Stimulated activated CD4-positive, alpha-beta T cell treated with anti-CD3 and anti-CD28 coated beads, Interleukin-1b, Interleukin-23, amount 100 ng/mL, for 48 hours (primary cell): Measurements from ENCODE around the gene IL22RA2.
"Not testable (repeated sequence)": the region's sequence is repeated elsewhere in the genome, so short reads cannot be mapped to it uniquely, and the experiment has no call there.

Experiments
- DNase-seq: peaks from one replicate; pipeline ENCODE4 v3.0.0-alpha.2; 2020

Gene IL22RA2, protein sequence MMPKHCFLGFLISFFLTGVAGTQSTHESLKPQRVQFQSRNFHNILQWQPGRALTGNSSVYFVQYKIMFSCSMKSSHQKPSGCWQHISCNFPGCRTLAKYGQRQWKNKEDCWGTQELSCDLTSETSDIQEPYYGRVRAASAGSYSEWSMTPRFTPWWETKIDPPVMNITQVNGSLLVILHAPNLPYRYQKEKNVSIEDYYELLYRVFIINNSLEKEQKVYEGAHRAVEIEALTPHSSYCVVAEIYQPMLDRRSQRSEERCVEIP

DNA sequence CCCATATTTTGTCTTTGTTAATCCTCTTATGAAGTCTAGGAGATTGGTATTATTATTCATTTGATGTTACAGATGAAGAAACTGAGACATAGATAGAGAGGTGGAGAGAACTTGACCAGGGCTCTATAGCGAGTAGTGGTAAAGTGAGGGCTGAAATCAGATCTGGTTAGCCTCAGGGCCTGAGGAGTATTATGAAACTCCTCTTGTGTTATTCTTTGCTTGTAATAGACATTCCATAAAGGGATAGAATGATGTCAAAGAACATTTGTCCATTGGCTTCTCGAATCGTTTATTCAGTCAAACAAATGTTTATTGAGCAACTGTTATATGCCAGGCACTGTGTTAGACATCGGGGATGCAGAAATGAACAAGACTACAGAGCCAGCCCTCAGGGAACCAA, at the start of gene IL22RA2:
TSS of gene IL22RA2 (minus strand) at position 144 of the 400 bp plus-strand sequence. CDS start 11,895 bp downstream, outside the sequence.
- no peak for DNase-seq

DNA sequence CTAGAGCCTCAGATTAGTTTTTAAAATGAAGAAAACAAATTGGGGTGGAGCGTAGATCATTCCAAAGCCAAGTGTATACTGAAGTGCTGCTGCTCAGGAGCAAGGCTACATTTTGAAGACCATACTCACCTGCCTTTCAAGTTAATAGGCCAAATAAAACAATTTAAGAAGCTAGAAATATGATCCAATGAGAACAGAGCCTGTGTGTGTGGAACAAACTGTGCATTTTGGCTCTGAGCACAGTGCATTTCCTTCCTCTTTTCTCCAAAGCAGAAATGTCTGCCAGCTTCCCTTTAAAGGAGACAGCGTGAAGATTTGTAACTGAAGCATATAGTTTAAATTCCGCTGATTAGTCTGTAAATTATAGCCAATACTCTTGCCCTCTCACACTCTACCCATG, 48.9 kb upstream of the IL22RA2 start:
- no peak for DNase-seq

DNA sequence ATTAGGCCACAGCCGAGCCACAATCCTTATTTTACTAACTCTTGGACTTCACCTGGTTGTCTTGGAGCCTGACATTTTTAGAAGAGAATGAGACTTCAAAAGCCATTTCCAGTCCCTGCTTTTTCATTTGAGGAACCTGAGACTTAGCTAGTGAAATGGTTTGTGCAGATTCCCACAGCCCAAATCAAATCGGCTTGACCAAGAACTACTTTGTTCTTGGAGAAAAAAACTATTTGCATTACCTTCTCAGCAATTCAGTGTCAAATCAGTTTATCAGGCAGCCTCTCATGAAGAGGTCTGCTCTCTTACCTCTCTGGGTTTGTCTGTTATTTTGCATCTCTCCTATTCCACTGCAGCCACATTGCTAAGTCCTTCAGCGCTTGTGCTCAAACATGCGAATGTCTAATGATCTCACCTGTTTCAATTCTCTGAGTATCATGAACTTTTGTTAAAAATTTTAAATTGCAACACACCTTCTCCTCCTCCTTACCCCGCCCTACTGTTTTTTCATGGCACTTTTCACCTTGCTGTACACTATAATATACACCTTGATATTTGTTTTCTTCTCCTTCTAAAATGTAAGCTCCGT, 46.3 kb upstream of the IL22RA2 start:
- DNase-seq = no peak

DNA sequence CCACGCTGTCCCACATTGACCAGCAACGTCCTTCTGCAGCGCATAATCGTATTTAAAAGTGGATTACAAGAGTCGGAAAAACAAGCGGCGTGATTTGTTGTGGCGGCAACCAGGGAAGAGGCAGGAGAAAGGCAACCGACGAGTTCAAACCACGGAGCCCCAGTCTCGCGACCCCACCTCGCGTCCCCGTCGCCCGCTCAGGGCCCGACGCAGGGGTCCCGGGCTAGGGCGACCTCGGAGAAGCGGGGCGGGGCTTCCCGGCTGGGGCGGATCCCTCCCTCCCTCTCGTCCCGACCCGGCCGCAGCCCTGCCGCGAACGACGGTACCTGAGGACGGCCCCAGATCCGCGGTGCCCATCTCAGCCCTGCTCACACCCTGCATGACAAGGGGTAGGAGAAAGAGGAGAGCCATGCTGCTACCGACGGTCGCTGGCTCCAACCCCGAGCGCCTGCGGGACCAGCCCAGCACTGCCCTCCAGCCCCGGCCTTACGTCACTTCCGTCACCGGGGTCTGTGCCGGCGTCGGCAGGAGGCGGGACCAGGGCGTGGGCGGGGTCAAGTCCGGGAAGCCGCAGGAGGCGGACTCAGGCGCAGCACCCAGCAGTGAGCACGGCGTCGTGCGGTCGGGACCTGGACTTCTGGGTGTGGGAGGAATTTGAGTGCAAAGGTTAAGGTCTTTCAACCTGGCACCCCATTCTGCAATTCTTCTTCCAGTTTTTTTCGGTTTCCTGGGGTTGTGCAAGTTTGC, 45.6 kb upstream of the IL22RA2 start, which contains the start of gene IFNGR1:
TSS of gene IFNGR1 (minus strand) at position 469 of the 747 bp plus-strand sequence. CDS start at position 411, 58 bp downstream.
- peak; percentile 96 for DNase-seq

DNA sequence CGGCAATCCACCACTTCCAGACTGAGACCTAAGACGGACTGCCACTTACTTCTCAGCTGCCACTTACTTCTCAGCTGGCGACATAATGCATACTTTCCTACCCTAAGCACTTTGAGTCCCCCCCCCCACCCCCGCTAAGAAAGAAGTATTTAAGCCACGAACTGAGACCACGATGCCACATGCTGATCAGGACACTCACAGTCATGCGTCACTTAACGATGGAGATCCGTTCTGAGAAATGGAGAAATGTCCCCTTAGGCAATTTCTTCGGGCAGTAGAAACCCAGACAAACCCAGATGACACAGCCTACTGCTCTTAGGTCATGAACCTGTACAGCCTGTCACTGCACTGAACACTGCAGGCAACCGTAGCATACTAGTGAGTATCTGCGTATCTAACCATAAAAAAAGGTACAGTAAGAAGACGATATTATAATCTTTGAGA, 45.1 kb upstream of the IL22RA2 start:
- DNase-seq = peak; percentile 44

DNA sequence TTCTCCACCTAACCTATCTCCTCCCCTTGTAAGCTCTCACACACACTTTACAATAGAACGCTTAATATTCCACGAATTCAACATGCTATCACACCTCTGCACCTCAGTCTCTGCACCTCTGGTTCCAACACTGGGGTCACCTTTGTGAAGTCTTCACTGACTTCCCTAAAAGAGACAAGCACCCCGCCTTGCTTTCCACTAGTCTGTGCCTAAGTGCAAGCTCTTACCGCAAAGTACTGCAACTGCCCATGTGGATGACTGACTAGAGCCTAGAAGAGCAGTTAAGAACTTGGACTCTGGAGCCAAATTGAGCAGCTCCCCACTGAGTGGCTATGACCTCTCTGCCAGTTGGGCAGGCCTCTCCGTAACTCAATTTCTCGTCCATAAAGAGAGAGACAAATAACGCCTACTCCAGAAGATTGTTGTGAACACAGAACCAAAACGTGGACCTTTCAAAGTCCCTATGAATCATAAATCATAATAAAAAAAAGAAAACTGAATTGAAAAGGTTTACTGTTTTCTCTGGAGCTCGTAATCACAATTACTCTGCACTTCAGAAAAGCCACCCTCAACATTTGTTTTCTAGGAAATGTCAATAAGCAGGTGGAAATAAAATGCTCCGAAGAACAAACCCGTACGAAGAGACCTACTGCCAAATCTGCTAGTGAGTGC, 44.5 kb upstream of the IL22RA2 start:
- DNase-seq = no peak

DNA sequence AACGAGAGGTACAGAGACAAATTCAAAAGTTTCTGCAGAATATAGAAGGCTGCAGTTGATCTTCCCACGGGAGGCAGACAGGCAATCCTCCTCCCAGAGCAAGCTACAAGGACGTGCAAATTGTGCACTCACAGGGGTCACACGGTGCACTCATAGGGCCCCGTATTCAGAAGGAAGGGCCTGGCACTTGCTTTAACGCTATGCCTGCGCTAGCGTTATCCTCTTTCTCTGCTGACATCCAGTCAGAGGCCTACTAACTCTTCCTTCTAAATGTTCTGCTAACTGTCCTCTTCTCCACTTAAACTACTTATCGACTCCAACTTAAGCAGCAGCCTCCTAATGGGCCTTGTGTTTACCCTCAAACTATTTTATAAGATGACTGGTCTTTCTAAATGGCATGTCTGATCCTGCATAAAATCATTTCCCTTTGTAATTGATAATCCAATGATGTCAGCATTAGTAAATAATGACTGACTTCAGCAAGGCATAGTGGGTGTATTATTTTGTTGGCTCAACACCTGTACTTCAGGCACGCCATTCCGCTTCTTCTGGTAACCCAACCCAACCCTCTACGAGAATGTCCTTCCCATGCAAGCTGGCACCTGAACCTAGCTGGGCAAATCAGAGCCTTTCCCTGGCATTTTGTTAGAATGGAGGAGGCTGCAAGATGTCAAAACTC, 43.6 kb upstream of the IL22RA2 start:
- no peak for DNase-seq

DNA sequence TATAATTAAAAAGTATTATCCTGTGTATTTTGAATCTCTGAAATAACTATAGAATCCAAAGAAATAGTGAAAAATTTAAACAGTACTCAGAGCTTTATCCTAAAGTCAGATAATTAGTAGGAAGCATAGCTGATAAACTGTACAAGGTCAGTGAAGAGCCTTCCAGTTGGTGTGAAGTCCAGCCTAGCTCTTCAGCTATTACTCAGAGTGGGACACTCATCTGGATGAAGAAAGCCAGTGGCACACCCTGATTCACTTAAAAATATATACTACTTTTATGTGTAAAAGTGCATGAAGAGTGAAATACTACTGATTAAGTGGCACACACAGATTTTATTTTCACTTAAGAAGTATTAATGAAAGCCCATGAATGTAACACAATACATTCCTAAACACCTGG, 42.7 kb upstream of the IL22RA2 start:
- no peak for DNase-seq

DNA sequence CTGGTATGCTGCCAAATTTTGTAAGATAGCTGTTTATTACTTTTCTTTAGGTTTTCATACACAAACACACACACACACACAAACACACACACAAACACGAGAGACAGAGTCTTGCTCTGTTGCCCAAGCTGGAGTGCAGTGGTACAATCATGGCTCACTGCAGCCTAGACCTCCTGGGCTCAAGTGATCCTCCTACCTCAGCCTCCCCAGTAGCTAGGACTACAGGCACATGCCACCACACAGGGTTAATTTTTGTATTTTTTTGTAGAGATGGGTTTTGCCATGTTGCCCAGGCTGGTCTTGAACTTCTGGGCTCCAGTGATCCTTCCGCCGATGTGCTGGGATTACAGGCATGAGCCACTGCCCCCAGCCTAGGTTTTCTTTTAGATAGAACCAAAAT, 42.2 kb upstream of the IL22RA2 start:
- DNase-seq = not testable (repeated sequence)

DNA sequence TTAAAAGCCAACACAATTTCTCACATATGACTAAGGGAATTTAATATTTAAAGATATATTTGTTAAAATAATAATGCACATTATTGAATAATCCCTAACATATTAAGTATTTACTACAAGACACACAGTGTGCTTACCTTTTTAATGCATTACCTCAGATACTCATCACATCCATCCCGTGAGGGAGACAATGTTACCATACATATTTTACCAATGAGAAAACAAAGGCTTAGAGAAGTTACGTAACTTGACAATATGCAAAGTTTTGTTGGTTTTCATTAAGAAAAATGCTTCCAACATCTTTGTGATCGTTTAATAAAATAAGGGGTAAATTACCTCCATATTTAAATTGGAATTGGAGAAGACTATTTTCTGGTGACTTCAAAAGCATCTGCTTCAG, 41.5 kb upstream of the IL22RA2 start:
- DNase-seq = no peak

DNA sequence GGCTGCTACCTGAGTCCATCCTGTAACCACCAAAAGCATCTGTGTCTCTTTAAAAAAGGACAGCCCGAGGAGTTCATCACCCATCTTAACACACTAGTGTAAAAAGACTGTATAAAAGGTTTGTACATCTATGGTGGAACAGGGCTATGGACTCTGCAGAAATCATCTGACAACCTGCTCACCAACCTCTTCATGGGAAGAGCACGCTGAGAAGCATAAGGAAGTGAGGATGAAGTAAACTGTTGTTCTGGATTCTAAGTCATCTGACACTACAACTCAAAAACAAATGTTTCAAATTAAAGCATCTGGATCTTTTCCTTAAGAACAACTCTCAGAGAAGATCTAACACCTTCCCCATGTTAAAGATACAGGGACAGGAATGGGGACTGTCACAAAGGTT, 40.4 kb upstream of the IL22RA2 start:
- no peak for DNase-seq

DNA sequence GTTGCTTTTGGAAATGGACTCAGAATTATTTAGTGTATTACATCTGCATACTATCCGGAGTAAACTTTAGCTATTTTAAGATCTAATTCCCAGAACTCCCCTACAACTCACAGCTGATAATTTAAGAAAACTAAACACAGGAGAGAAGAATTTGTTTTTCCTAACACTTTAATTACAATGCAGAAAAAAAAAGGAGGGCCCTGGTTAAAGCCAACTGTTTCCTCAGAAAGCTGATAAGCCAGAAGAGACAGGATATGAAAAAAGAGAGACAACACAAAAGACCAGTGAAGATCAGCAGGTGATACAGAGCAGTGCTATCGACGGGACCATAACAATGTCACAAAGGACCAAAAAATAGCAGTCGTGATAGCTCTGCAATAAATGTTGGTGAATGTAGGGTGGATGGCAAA, 39.9 kb upstream of the IL22RA2 start:
- no peak for DNase-seq

DNA sequence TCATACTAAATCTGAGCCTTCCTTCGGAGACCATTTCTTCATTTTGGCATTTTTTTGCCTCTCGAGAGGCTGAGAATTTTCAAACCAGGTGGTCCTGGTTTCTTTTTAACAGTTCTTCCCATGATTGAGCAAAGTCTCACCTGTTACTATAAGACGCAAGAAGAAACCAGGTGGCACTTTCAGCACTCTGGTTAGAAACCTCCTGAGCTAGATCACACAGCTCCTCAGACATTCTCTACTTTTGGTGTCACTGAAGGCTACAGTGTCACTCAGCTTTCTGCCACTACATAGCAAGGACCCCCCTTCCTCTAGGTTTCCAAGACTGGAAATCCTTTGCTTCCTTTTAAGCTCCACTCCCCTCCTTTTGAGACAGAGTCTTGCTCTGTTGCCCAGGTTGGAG, 38.5 kb upstream of the IL22RA2 start:
- DNase-seq = no peak

DNA sequence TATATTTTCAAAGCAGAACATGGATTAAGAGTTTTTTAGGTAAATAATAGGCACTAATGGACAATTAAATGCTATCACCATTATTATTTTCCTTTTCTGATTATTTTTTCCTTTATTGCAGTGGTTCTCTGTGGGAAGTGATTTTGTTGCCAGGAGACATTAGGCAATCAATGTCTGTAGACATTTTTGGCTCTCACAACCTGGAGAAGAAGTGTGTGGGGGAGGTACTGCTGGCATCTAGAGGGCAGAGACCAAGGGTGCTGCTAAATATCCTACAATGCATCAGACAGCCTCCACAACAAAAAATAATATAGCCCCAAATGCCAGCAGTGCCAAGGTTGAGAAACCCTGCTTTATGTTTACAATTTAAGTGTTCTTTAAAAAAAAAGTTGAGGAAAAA, 37.5 kb upstream of the IL22RA2 start:
- no peak for DNase-seq

DNA sequence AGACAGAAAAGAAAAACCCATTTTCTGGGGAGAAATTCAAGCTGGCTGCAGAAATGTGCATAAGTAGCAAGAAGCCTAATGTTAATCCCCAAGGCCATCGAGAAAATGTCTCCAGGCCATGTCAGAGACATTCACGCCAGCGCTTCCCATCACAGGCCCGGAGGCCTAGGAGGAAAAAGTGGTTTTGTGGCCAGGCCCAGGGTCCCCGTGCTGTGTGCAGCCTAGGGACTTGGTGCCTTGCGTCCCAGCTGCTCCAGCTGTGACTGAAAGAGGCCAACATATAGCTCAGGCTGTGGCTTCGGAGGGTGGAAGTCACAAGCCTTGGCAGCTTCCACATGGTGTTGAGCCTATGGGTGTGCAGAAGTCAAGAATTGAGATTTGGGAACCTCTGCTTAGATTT, 34.8 kb upstream of the IL22RA2 start:
- no peak for DNase-seq

DNA sequence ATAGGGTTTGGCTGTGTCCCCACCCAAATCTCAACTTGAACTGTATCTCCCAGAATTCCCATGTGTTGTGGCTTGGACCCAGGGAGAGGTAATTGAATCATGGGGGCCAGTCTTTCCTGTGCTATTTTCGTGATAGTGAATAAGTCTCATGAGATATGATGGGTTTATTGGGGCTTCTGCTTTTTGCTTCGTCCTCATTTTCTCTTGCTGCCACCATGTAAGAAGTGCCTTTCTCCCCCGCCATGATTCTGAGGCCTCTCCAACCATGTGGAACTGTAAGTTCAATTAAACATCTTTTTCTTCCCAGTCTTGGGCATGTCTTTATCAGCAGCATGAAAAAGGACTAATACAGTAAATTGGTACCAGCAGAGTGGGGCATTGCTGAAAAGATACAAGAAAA, 34.0 kb upstream of the IL22RA2 start:
- not testable (repeated sequence) for DNase-seq

DNA sequence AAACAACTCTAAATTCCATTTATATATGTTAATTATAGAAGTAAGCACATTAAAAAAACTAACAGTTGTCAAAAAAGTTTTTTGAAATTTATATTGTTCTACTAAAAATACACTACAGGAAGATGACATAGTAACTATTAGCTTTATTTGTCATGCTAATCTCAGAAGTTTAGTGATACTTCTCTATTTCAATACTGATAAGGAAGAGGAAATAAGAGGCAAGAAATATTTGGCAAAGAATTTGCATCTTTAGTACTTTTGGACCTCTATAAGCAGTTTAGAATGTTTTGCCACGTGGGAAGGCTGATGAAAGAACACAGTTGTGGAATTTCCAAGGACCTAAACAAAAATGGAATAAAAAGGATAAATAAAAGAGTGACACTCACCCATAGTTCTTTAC, 33.1 kb upstream of the IL22RA2 start:
- no peak for DNase-seq

DNA sequence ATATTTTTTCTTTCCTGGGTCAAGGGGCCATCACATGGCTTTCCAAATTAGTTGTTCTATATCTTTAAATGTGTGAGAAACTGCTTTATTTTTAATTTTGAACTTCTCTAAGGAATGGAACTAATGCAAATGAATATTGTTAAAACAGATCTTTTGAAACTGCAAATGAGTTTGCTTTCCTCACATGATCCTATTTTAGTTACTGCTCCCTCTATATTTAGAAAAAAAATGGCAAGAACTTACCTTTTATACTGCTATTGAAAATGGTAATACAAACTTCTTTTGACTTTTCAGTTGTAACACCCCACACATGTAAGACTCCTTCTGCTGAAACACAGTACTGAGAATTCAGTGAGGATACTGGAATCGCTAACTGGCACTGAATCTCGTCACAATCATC, 29.8 kb upstream of the IL22RA2 start:
- DNase-seq = no peak

DNA sequence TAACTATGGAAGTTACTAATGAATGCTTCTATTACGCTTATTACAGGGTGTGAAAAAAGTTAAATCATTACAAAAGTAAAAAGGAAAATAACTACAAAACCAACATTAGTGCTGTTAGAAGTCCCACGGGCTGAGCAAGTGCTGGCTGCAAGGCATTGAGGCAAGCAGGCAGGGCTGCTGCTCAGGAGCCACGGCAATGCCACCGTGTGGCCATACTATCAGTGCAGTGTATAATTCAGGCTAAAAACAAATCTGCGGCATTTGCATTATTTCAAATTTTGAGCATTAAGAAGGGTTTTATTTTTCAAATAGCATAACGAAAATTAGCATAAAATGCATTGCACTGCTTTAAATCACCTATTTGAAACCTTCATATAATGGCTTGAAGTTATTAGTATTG, 28.6 kb upstream of the IL22RA2 start:
- no peak for DNase-seq

DNA sequence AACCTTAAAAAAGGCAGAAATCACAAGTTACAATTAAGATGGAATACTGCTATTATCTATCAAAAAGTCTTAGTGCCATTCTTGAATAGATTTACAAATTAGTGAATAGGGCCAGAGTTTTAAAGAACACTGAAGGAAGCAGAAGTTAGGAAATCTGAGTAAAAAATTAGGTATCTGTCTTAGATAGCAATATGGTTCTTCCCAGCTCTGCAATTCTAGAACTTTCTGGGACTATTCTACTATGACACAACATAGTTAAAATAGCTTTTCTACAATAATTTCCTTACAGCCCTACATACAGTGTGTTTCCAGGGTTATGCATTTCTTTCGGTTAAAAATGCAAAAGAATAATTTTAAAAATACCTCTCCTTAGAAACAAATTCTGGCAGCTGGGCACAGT, 27.6 kb upstream of the IL22RA2 start:
- no peak for DNase-seq

DNA sequence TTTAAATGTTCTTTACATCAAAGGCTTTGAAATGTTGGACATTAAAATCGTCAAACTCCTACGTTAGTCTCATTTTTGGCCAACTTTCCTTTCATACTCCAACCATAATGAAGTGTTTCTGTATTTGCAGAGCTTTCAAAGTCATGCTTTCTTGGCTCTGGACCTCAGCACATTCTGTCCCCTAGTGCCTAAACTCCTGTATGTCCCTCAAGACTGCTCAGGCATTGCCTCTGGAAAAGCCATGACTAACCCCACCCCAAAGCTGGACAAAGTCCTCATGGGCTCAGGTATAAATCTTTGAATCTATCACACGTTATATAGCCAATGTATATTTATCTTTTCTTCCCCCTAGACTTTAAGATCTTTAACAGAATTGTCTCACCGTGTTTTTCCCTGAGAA, 26.8 kb upstream of the IL22RA2 start:
- no peak for DNase-seq

DNA sequence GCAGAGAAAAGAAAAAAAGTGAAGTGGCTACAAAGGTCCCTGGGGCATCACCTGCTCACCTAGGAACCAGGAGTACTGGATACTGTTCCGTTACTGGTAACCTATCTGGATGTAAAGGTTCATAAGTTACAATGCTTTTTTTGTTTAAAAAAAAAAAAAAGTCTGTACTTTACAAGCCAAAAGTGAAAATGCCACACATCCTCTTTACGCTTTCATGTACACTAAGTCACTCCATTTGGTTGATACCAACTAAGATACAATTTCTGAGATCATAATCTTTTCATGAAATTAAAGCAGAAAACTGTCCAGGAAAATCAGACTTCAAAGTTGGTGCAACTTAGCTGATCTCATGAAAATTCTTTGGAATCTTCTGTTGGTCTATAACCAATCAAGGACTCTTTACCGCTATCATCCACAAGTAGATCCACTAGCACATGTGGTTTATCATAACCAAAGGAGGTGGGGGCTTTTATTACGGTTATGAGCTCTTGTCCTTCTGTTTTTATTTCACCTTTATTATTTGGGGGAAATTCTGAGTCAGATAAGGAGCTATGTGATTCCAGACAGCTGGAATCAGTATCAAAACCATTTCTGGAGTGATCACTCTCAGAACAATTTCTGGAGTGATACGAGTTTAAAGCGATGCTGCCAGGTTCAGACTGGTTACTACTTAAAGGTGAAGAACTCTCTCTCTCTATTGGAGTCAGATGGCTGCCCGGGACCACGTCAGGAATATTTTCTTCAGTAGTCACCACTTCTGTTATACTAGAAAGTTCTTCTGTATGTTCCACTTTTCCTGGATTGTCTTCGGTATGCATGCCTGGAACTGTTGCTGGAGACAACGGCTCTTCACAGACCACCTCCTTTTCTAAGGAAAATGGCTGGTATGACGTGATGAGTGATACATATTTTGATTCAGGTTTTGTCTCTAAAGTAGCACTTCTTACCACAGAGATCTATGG, 24.5 kb upstream of the IL22RA2 start:
- DNase-seq = no peak
